GM12873 (cell line): ENCODE measurements around the gene CEP57.
A peak's percentile ranks its signal among the peaks of the same experiment; 100 is the strongest.

ENCODE experiments used
- CTCF ChIP-seq: IDR thresholded peaks from 2 replicates; pipeline ENCODE4 v1.5.1; 2012; ENCODE audit warnings: low read depth, mild to moderate bottlenecking, moderate library complexity, low read length, control low read depth; ENCODE audit not compliant: insufficient read depth; ENCODE audit errors: missing control alignments

CEP57 gene

GRCh38 chr11:95827696-95828095, 37.4 kb downstream of the CEP57 start:
- TF ChIP-seq CTCF = no peak

- no peak for TF ChIP-seq CTCF
These were observed 39.4 kb downstream of the CEP57 start for GRCh38 chr11:95829580-95830259.

DNA sequence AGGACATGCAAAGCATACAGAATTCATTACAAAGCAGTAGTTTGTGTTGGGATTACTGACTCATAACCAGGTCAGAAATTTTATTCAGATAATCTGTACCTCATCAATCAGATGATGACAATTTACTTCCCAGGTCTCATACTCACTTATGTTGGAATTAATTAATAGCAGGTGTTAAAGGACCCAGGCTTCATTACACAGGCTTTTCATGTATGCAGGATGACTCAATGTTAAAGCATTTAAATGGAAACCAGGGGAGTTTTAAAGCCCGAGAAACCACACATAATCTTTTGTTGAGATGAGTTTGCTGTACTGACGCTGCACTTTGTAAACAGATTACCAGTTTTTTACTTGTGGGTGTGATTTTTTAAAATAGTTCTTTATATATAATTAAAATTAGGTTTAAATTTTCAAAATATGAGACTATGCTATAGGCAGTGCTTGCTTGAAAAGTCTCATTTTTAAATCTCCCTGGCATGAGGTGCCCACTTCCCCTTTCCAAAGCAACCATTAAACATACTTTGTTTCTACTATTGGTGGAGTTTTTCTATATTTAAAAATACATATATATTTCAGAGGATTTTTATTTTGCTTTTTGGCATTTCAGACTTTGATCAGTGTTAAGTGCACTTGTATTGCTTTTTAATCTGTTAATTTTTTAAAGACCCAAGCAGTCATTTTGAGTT, 41.0 kb downstream of the CEP57 start:
- no peak for TF ChIP-seq CTCF

DNA sequence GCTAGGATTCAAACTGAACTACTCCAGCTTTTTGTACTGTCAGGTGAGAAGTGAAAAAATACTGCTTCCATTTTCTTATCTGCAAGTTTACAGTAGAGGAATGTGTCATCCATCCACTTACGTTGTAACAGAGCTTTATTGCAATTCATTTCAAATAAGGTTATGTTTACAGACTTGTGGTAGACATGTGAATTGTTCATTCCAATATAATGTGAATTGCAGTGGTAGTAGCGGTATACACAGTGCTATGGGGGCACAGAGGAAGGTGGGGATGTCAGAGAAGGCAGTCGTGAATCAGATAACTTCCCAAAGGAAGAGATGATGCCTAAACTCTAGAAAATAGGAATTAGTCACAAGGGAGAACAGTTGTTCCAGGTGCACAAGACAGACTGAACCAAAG, 42.5 kb downstream of the CEP57 start:
- no peak for TF ChIP-seq CTCF

- no peak for TF ChIP-seq CTCF
These were observed 43.1 kb downstream of the CEP57 start for GRCh38 chr11:95833378-95833777.

DNA sequence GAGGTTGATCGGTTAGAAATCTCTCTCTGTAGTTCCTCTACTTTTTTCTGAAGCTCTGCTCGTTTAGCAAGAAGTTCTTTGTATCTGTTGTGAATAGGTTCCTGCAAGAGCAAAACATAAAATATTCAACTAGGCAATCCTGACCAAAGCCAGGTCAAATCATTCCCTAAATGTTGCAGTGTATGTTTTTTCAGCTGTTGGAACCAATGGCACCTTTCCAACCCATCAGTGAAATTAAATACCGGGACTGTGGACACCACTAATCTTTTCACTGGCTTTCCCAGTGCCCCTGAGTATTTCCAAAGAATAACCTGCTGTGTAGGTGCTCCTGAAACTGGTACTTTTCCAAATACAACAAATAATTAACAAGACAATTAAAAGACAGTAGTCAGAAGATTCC, 45.1 kb downstream of the CEP57 start:
- no peak for TF ChIP-seq CTCF

- peak; percentile 78 for TF ChIP-seq CTCF
These were observed 45.6 kb downstream of the CEP57 start for GRCh38 chr11:95835768-95836488.
